NOMO-1 (cell line): ENCODE measurements around the gene PRDM15.

Experiments
- DNase-seq, 2 experiments: peaks; one replicate each; lab custom pipeline; 2025; ENCODE audit not compliant: unreplicated experiment in 2 of 2; lab: John Stamatoyannopoulos, UW

PRDM15 gene

DNA sequence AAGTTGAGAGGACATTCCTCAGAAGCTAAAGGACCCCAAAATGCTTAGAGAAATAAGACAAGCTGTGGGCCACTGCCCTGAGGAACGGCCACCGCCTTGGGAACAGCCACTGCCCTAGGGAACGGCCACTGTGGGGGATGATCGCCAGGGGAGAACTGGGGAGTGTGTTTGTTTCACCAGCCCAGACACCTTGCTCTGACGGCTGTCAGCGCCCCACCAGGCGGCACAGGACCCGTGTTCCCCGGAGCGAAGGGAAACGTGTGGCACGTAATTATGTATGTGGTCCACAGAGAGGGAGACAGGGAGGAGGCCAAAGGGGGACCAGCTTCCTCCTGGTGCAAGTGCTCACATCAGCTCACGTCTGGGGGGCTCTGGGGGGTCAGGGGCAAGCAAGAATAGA is 66.5 kb downstream of the PRDM15 start:
- DNase-seq, result no peak

DNA sequence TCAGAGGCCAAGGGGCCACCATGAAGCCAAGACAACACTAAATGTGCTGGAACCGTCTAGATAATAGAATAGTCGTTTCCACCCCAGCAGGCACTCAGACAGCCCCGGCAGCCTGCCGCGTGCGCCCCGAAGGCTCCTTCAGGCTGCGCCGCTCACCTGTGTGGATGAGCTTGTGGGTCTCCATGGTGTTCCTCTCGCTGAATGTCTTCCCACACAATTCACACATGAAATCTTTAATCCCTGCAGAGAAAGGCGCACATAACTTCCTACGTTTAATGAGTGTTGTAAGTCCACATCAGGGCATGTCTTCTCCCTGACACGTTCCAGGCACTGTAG is 68.6 kb downstream of the PRDM15 start:
- no peak for DNase-seq

DNA sequence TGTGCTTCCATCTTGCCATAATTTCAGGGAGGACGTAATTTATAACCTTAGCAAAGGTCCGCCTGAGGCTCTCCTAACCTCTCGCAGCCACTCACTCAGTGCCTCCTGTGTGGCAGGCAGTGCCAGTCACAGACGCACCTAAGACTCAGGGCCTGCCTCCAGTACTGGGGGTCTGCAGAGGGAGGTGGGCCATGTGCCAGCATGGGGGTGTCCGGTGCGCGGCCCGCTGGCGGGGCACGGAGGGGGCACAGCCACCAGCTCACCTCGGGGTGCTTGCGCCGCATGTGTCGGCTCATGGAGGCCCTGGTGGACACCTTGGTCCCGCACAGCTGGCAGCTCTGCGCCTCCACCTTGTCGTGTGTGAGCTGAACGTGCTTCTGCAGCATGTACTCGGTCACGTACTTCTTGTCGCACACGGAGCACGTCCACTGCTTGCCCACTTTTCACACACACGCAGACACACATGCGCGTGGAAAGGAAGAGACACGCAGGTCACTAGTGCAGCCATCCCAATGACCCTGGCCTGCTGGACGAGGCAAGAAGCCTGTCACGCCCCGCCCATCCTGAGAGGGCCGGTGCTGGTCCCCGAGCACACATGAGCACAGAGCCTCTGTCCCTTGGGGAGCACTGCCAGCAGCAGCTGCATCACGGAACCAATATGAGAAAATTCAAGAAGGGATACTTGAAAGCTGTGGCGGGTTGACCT is 69.1 kb downstream of the PRDM15 start:
- no peak for DNase-seq

DNA sequence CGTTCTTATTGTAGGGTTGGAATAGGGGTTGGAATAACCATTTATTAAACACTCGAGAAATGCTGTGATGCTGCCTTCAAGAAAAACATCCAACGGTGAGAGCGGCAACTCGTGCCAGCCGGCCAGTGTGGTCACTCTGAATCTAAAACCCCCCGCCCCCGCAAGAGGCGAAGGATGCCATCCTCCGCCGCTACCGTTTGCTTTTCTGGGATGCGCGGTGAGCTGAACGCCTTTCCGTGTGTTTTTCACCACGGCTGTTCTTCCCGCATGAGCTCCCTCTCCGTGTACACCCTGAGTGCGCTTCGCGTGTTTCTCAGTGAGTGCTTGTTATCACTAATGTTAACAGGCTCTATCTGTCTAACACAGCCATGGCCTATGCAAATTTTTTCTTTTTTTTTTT is 70.3 kb downstream of the PRDM15 start:
- no peak for DNase-seq

DNA sequence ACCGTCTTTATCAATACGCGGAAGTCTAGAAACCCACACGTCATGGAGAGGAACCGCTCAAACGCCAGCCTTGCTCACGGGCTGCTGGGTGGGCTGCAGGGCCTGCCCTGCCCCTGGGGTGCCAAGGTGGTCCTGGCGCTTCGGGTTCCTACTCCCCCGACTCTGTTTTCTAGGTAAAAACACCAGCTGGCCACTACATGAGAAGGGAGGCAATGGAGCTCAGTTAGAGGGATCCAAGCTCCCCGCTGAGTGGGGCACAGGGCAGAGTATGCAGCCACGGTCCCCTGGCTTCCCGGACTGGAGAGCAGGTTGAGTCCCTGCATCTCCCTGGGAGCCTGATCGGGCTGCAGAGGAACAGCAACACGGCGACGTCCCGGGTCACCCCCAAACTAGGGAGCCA is 71.0 kb downstream of the PRDM15 start:
- no peak for DNase-seq

DNA sequence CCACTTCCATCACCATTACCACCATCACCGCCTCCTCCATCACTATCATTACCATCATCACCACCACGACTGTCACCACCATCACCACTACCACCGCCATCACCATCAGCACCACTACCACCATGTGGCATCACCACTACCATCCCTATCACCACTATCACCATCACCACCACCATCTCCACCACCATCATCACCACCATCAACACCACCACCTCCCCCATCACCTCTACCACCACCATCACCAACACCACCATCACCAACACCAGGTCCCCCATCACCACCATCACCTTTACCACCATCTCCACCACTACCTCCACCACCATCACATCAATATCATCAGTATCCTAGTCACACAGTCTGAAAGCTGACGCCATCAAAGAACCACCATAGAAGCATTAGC is 72.4 kb downstream of the PRDM15 start:
- DNase-seq, result no peak

DNA sequence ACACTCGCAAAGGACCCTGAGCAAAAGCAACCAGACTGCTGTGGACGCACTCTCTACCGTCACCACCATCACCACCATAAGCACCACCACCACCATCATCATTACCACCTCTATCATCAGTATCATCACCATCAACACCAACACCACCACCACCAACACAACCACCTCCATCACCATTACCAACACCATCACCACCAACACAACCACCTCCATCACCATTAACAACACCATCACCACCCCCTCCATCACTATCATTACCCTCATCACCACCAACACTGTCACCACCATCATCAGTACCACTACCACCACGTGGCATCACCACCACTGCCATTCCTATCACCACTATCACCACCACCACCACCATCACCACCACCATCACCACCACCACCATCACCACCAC is 73.5 kb downstream of the PRDM15 start:
- no peak for DNase-seq

DNA sequence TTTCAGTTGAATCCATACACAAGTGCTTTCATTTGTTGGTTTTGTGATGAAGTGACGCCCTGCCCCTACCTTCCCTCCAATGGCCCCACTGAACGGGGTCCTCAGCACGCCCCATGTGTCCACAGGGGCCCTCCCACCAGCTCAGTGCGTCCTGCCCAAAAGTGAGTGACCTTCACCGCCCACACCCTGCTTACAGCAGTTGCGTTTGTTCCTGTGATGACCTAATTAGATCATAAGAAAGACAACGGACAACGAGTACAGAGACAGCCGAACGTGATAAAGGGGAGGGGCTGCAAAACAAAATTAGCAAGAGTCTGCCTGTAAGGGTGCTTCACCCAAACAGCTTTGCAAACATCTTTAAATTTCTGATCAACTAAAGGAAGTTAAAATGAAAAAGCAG is 74.1 kb downstream of the PRDM15 start:
- no peak for DNase-seq

DNA sequence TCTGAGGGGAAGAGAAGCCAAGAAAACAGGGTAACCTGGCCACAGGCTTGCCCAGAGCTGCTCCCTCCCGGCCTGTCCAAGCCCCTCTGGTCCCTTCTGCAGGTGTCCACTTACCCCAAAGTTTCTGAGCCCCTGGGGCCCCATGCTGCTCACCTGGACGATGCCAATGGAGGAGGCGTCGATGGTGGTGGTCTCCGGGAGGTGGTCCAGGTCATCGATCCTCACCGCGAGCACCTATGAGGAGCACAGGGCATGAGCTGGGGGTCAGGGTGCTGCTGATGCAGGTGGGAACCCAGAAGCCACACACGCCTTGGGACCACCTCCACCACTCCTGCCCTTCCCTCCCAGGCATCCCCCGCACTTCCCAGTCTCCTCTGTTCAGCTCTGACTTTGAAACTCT is 74.8 kb downstream of the PRDM15 start:
- DNase-seq, result no peak

DNA sequence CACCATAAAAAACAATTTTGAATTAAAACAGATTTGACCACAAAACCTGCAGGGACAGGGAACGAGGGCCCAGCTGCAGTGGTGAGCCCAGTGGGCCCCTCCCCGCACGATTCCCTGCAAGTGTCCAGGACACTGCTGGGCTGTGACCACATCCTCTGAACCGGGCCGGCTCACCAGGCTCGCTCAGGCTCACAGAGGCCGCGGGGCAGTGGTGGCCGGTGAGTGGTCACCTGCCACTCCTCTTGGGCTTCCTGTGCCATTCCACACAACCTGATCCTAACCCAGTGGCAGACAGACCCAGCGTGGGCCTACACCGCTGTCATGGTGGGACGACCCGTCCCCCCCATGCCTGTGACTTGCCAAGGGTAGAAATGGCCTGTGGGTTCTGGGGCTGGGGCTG is 75.8 kb downstream of the PRDM15 start:
- DNase-seq, result no peak

DNA sequence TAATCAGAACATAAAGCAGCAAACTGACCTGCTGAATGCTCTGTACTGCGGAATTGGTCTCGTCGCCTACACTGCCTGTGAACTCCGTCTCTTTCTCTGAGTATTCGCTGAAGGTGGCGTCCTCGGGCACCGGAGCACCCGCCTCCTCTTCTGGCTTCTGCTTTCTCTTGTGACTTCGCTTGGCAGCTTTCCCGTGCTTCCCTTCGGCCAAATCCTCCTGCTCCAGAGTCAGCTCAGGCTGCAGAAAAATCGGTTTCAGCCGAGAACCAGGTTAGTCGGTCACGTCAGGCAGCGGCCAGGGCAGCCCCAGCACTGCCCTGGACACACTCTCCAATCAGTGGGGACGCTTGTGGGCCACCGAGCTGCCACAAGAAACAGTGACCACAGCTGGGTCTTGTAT is 76.5 kb downstream of the PRDM15 start:
- no peak for DNase-seq

DNA sequence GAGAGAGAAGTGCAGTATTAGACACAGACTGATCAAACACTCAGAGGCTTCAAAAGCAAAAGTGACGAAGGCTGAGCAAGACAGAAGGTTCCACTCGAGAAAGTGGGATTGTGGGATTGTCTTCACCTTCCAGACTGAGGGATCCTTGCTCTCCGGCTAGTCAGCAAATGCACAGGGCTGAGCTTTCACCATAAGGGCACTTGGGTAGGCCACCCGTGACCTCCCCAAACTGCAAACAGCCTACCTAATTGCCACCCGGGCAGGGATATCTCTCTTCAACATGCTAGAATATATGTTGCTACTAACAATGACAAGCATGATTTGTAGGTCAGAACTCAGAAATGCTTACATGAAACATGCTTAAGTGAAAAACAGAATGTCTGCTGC is 77.0 kb downstream of the PRDM15 start:
- DNase-seq, result no peak

DNA sequence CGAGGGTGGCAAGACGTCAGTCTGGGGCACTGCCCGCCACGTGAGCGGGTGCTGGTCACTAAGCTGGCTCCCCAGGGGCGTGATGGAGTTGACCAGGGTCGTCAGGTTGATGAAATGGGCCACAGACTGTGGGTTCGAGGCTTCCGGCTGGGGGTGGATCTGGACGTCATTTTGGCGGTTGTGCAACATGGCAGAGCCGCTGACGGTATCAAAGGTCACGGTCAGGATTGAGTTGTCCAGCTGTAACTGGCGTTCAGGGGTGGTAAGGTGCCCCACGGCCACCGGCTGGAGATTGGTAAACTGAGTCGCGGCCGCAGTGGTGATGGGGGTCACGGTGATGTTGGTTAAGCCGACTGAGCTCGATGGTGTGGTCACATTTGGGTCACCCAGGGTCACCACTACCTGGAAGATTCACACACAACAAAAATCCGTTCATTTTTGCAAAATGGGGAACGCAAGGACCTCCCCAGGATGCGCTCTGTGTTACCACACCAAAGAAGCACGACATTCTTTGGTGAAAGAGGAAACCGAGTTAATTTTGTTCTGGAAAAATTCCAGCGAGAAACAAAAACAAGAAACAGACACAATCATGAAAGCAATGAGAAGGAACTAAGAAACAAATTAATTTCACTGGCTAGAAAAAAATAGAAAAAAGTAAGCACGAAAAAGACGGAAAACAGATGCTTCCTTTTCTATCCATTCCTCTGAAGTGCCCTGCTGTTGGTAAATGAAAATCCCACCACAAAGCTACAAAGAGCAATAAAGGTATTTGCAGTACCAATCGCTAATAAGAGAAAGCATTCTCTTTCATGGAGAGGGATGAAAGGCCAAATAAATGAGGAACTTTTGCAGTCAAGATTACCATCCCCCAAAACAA is 77.6 kb downstream of the PRDM15 start:
- DNase-seq, result no peak

DNA sequence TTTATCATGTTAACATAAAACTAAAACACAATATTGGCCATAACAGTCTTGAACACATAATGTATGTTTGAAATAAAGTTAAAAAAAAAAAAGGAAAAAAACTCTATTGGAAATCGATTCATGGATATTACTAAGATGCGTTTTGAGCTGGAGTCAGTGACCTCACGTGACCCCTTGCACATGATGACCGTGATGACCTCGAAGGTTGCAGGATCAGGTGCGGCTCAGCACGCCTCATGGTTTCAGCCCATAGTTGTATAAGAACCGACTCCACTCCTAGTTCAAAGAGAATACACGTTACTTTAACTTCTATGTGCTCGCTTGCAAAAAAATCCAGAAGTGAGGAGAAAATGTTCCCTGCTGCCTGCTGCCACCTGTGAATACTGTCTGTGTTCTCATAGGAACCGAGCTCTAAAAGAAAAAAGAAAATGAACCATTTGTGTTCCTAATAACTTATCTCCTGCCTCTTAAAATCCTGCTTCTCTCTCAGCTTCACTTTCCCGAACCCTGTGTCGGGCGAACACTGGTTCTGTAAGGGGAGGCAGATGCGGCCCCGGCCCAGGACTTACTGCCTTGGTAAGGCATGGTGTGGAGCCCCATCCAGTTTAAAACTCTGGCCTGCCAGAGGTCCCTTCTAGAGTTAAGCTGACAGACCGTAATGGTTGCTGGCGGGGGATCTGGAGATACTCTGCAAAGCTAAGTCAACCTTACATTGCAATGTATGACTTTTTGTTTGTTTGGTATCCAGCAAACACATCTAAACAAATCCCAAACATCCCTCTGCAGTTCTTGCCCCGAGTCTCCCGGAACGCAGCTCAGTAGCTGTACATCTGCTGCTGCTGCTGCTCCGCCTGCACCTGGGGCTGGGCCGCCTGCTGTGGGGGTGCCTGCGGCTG is 78.5 kb downstream of the PRDM15 start:
- DNase-seq, result no peak

DNA sequence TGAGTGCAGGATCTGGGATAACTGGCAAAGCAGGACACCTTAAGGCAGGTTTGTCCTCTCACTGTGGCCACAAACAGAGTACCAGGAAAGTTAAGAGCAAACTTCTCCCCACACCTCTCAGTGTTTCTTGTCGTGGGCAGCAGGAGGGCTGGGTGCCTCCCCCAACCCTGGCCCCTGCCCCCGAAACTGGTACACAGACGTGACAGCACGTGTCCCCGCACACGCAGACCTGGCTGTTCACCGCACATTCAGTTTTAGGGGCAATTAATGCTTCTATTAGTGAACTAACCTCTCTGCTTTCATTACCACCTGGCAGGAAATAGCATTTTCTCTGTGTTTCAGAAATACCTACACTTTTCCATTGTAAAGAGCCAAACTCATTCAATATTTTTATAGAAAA is 79.4 kb downstream of the PRDM15 start:
- DNase-seq, result no peak

DNA sequence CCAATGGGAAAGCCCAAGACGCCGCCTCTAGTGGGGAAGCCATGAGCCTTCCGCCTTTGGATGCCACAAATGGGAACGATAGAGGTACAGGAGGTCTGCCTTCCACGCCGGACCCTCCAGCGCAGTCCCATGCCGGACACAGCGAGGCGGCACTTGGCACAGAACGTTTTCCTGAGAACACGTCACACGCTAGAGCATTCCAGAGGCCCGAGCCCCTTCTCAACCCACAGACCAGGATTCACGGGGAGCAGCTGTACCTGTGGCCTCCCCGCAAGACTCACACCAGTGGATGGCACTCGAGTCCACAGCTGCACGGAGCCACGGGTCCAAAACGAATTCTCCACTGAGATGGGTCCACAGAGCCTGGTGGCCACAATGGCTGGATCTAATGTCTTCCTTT is 80.8 kb downstream of the PRDM15 start:
- DNase-seq, result no peak

DNA sequence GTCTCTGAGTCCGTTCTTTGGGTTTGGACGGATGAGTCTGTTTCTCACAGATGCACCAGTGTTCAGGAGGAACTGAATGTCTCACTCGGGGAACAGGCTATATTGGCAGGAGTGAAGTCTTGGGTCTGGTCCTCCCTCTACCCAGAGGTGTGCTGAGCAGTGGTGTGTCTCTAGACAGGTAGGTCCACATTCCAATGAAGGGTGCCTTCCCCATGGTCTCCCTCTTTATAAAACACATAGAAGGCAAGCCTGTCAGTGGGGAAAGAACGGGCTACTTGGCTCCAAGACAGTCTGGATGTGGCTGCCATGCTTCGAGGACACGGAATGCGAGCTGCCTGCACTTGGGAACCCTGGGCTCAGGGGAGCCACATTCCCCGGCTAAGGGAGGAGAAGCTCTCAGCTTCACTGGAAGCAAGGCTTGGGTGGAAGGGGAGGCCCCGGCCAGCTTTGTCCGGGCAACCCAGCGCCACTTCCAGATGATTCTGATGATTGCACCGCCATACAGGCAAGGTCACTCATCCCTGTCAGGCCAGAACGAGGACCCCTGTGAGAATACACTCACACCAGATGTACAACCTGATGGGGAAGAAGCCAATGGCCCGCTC is 82.6 kb downstream of the PRDM15 start:
- no peak for DNase-seq

DNA sequence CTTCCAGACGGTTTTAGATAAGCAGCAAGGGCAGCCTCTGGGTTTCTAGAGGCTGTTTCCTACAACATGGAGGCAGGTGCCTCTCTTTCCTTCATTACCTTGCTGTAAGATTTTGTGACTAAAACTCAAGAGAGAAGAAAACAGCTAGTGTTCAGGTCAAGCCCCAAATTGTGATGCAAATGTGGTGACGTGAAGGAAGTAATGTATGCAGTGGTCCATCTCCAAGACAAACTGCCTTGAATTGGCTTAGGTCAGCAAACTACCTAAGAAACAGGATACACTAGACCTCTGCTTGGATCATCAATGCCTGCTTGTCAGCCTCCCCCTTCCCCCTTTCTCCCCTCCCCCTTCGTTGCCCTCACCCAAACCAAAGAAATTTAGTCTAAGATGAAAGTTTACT is 83.4 kb downstream of the PRDM15 start:
- DNase-seq, result no peak

DNA sequence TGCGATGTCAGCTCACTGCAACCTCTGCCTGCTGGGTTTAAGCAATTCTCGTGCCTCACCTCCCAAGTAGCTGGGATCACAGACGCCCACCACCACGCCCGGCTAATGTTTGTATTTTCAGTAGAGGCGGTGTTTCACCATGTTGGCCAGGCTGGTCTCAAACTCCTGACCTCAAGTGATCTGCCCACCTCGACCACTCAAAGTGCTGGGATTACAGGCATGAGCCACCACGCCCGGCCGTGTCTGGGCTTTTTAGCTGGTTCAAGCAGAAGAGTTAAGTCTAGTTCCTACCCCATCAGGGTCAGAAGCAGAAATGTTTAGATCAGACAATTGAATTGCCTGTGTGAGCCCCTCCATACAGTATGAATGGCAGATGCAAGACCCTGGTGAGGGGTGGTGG is 84.5 kb downstream of the PRDM15 start:
- DNase-seq, result no peak

DNA sequence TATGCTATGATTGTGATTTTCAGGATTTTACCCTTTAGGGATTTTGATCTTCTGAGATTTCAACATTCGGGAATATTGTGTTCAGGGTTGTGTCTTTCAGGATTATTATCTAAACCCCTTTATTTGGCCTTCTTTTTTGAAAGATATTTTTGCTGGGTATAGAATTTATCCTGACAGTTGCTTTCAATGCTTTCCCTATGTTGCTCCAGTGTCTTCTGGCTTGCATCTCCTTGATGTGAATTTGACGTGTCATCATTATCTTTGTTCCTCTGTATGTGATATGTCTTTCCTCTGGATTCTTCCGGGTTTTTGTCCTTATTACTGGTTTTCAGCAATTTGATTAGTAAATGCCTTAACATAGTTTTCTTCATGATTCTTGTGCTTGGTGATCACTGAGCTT is 86.4 kb downstream of the PRDM15 start:
- DNase-seq, result no peak

DNA sequence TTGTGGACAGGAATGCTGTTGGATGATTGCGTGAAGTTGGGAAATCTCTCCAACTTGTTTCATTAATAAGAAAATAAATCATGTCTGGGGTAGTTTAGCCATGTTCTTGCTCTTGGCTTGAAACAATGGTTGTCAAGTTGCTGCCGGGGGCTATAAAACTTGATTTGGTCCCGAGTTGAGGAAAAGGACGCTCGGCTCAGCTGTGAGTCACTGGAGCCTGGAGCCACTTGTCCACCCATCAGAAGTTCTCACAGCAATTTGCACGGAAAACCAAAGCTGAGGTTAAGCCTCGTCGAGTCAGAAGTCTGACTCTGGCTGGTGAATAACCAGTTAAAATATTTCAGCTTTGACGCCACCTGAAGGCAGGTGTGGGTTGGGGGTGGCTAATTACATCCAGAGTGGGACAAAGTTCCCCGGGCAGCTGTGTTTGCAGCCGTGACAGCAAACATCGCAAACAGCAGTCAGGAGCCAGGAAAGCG is 92.6 kb downstream of the PRDM15 start:
- DNase-seq, result no peak
